GM12873 (cell line): ENCODE measurements around the gene COX6B2.

Experiments used
- CTCF ChIP-seq: IDR thresholded peaks from 2 replicates; pipeline ENCODE4 v1.5.1; 2012; ENCODE audit warnings: low read depth, mild to moderate bottlenecking, moderate library complexity, low read length, control low read depth; ENCODE audit not compliant: insufficient read depth; ENCODE audit errors: missing control alignments

Gene COX6B2

GRCh38 chr19:55305983-55306562, 48.4 kb downstream of the COX6B2 start:
- no peak for TF ChIP-seq CTCF

GRCh38 chr19:55305491-55305890, 49.0 kb downstream of the COX6B2 start:
- TF ChIP-seq CTCF = no peak

GRCh38 chr19:55304980-55305379, 49.5 kb downstream of the COX6B2 start:
- TF ChIP-seq CTCF = no peak

GRCh38 chr19:55304279-55304978, 50.1 kb downstream of the COX6B2 start:
- TF ChIP-seq CTCF = no peak

GRCh38 chr19:55303477-55303876, 51.0 kb downstream of the COX6B2 start:
- TF ChIP-seq CTCF = no peak

- TF ChIP-seq CTCF = no peak
Observed at GRCh38 chr19:55302318-55302703, 52.2 kb downstream of the COX6B2 start.

GRCh38 chr19:55301459-55302317, 52.8 kb downstream of the COX6B2 start:
- TF ChIP-seq CTCF = peak; percentile 98
